ENCODE data around the gene NUDT16L1. TPM values are rescaled to one million over a fixed set of nuclear protein-coding genes. Genes with fewer than 3 reads are reported as not detected.
A peak's percentile ranks its signal among the peaks of the same experiment; 100 is the strongest.

NUDT16L1 gene
- total RNA-seq, 1 experiment from 2014 or later: 42.0 TPM

- H3K9me3 Mint-ChIP-seq: no peaks in the 10 kb centered on the region
- TF ChIP-seq SMAD4 (CRISPR knock-in tag; IDR thresholded peaks at IDR 0.05) (no peak), NFATC4 (CRISPR knock-in tag; IDR thresholded peaks at IDR 0.05) (no peak), STAT6 (CRISPR knock-in tag; conservative IDR thresholded peaks at IDR 0.05; ENCODE audit: low read depth) (no peak), ATF3 (CRISPR knock-in tag; conservative IDR thresholded peaks at IDR 0.05) (no peak), ZNF671 (CRISPR knock-in tag; IDR thresholded peaks at IDR 0.05) (no peak), E2F5 (CRISPR knock-in tag; IDR thresholded peaks at IDR 0.05) (no peak), FOXJ3 (CRISPR knock-in tag; IDR thresholded peaks at IDR 0.05; ENCODE audit: borderline replicate concordance) (no peak), FOXP1 (CRISPR knock-in tag; IDR thresholded peaks at IDR 0.05; ENCODE audit: borderline replicate concordance) (no peak), NR1H2 (CRISPR knock-in tag; IDR thresholded peaks at IDR 0.05) (no peak)
- H3K27me3 Mint-ChIP-seq (ENCODE audit: low read depth): no peaks in the 10 kb centered on the region
- ChIA-PET CTCF (interaction anchor here (1.0 to 1.8 kb wide), 4 partner anchors 10 to 91 kb away, joined by 3 to 6 read pairs (median 3); no protein-coding TSS in a partner anchor), POLR2A (interaction anchor here (0.9 kb wide), 1 partner anchor 19 kb away, joined by 5 read pairs; the partner anchor contains the start of genes ANKS3 and DNAAF8)
- ATAC-seq: no peak
- peaks cover 36% of the 10 kb centered on the region for H3K4me1 Mint-ChIP-seq
- DNase-seq (ENCODE audit: low spot score): no peak
- peaks cover 34% of the 10 kb centered on the region for H3K36me3 Mint-ChIP-seq
- no peak overlapping the region for H3K4me3 Mint-ChIP-seq
- H3K27ac Mint-ChIP-seq: 0 out of 2 replicates have a peak overlapping the region, but pooled peaks have one; percentile 49
Observed at GRCh38 chr16:4714996-4715395, 21.6 kb downstream of the NUDT16L1 start.

- Mint-ChIP-seq H3K36me3 (peaks cover 21% of the 10 kb centered on the region), H3K27ac (peak overlapping the region; percentile 96), H3K9me3 (no peaks in the 10 kb centered on the region), H3K27me3 (ENCODE audit: low read depth) (no peaks in the 10 kb centered on the region), H3K4me3 (no peak overlapping the region), H3K4me1 (peaks cover 33% of the 10 kb centered on the region)
- ATAC-seq (no peak; the same call in 1 of the 2 replicates), DNase-seq (ENCODE audit: low spot score) (no peak)
- CTCF ChIA-PET: interaction anchor here (0.5 to 1.4 kb wide), 5 partner anchors 16 to 170 kb away, joined by 3 to 10 read pairs (median 4); partner anchors contain the start of genes ANKS3, DNAAF8 and MGRN1
- POLR2A ChIA-PET: interaction anchor here (1.2 kb wide), 1 partner anchor 9 kb away, joined by 3 read pairs; no protein-coding TSS in a partner anchor
- no peak for TF ChIP-seq MXD4 (CRISPR knock-in tag; IDR thresholded peaks at IDR 0.05; ENCODE audit: borderline replicate concordance)
- TF ChIP-seq NR3C1 (CRISPR knock-in tag; conservative IDR thresholded peaks at IDR 0.05; ENCODE audit: low read depth): no peak
- TF ChIP-seq TEAD1 (CRISPR knock-in tag; IDR thresholded peaks at IDR 0.05): no peak
- no peak for TF ChIP-seq ZMAT4 (CRISPR knock-in tag; IDR thresholded peaks at IDR 0.05)
- peak; percentile 60 for TF ChIP-seq PRDM15 (CRISPR knock-in tag; IDR thresholded peaks at IDR 0.05)
- no peak for TF ChIP-seq GABPB1 (CRISPR knock-in tag; IDR thresholded peaks at IDR 0.05)
- TF ChIP-seq ATF2 (CRISPR knock-in tag; IDR thresholded peaks at IDR 0.05; ENCODE audit: borderline replicate concordance, low read depth): no peak
Observed at GRCh38 chr16:4718466-4718865, 25.1 kb downstream of the NUDT16L1 start.
